IPS DF 19.7 (cell line): ENCODE data around the gene C1QL2.

Experiments
- DNase-seq: peaks from one replicate; pipeline ENCODE4 v3.0.0-alpha.2; 2013; ENCODE audit warnings: low read depth, low spot score

C1QL2 gene

DNA sequence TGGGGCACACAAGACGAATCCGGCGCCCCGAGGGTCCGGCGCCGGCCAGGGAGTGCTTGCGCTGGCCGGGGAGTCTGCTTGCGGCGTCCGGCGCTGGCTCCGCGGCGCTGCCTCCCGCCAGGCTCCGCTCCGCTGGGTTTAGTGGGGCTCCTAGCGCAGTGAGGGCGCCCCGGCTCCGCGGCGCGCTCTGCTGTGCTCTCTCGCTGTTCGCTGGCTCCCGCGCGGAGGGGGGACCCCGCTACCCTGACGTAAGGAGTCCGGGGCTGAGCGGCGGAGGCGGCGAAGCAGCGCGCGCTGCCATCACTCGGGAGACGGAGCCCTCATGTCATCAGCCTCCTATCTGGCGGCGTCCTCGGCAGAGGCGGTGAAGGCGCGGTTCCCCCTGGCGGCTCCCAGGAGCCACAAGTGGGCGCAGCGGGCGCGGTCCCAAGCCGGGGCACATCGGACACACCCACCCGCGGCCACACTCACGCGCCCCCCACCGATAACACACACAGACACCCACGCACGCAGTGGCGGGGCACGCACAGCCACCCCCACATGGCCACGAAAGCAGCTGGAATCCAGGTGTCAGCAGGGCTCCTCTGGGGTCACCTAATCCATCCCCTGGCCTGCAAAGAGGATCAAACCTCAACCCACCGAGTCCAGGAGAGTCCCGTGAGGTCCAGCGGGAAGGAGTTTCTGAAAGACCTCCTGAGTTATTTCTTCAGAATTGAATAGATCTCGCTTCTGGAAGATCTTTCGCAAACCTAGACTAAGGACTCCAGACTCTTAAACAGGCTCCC lies at the start of gene C1QL2:
C1QL2 (minus strand) TSS at position 189 of the 785 bp plus-strand sequence. CDS start 482 bp downstream, outside the sequence.
- DNase-seq, result no peak

DNA sequence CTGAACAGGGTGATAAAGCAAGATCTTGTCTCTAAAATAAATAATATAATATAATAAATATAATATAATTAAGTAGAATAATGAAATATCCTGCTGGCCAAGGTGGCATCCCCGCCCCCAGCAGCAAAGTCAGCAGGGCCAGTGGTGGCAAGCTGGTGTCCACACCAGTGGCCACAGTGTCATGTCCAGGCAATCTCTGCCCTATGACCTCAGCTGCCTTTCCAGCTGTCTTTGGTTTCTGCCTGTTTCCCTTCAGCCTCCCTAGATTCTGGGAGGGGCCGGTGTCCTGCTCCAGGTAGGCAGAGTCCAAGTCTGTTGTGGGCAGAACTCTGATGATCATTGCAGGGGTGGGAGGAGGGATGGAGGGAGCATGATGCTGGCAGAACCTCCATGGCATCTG lies 48.9 kb upstream of the C1QL2 start:
- DNase-seq, result no peak

DNA sequence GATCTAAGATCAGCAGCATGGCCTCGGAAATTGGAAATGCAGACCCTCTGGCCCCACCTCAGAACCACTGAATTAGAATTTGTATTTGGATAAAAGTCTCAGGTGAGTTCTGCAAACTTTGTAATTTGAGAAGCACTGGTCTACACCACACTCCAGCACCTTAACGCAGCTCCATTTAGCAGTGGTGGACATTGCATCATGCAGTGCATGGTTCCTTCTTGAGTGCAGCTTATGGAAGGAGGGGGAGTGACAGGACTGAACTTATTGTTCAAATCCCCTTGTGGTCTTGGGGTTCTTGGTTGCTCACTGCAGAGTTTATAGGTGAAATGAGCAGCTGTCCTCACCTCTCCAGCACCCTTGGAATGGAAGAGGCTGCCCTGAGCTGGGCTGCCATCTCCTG lies 47.6 kb upstream of the C1QL2 start:
- DNase-seq, result no peak

DNA sequence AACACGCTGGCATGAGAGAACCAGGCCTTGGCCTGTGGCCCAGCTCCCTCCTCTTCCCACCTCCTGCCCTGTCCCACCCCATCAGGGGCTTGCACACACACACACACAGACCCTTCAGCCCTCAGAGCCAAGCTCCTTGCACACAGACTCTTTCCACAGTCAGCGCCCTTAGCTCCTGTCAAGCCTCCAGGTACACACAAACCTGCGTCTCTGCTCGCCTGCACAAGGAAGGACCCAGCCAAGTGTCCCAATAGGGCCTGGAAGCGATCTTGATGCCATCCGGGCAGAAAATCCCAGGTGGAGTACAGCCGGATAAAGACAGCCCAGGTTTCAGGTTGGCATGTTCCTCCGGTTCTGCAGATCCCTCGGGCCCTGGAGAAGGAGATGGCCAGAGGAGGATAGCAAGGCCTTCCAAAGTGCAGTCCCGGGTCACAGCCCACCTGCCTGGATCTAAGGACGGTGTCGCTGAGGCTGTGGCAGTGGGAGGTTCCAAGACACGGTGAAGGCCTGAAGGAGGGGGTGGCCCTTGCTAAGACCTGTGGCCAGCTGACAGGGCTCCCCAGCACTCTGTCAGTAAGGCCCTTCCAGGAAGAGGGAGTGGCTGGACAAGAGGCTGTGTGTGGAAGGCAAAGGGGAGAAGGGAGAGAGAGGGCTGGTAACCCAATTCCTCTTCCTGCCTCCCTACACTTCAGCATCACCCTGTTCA lies 46.6 kb upstream of the C1QL2 start:
- no peak for DNase-seq

DNA sequence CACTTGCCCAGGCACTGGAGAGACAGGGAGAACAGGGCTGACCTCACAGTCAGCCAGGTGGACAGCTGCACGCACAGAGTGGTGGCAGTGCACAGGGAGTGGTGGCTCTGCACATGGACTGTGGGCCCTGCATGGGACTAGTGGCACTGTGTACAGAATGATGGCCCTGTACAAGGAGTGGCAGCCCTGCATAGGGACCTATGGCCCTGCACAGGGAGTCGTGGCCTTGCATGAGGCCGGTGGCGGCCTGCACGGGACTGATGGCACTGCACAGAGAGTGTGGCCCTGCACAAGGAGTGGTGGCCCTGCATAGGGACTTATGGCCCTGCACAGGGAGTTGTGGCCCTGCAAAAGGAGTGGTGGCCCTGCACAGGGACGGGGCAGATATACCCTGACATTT lies 46.0 kb upstream of the C1QL2 start:
- no peak for DNase-seq

DNA sequence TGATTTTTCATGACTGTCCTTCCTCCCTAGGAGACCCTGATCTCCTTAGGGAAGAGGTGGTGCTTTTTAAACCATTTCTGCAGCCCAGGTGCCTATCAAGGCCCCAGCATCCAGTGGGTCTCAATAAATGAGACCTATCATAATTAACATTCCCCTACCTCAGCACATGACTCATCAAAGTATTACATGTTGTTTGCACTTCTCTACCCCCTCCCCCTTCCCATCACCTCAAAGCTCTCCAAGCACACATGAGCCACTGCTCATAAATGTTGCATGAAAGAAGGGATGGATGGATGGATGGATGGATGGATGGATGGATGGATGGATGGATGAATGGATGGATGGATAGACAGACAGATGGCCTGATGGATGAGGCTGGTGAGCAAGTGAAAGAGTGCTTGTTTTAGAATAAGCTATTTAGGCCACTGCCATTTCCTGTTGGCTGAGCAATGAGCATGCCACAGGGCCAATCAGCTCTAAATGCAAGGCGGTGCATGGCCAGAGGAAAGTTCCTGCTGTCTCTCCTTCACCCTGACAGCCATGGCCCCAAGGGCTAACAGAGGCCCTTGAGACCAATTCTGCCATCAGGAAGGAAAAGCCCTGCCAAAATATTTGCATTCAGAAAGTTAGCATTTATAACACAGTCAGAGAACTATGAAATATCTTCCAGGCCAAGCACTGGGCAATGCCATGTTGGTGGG lies 44.2 kb upstream of the C1QL2 start:
- no peak for DNase-seq

DNA sequence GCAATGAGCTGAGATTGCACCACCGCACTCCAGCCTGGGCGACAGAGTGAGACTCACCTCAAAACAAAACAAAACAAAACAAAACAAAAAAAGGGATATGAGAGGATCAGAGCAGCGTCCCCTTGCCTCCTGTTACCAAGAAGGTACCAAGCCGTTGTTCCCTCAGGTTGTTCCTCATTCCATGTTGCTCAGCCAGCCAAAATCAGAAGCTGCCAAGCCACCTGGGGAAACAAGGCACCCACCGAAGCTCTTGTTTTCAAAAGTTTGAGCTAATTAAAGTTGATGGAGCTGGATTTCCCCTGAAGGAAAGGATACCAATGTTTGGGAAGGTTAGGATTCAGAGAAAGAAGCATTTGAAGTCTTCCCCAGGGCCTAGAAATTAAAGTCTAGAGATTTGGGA lies 43.3 kb upstream of the C1QL2 start:
- DNase-seq, result no peak

DNA sequence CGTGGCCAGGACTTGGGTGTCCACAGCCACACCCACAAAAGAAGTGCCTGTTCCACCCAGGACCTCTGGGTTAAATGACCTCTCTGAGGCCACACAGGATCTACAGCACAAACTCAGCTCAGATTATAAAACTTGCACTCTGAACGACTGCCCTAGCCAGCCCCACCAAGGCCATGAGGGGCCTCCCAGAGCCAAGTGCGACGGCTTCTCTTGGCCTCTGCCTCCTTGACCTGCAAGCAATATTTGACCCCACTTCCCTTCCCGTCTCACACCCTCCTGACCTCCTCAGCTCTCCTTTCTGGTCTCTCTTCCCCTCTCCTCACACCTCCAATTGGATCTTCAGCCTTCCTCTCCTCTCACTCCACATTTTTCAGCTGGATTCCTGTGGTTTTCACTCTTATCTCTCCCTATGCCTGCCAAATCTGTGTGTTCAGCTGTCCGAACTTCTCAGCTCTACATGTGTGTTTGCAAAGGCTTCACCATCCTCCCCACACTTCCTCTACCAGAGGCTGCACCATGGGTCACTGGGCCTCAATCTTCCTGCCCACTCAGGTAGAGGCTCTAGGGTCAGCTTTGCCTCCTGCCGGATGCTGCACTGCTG lies 39.8 kb upstream of the C1QL2 start:
- no peak for DNase-seq

DNA sequence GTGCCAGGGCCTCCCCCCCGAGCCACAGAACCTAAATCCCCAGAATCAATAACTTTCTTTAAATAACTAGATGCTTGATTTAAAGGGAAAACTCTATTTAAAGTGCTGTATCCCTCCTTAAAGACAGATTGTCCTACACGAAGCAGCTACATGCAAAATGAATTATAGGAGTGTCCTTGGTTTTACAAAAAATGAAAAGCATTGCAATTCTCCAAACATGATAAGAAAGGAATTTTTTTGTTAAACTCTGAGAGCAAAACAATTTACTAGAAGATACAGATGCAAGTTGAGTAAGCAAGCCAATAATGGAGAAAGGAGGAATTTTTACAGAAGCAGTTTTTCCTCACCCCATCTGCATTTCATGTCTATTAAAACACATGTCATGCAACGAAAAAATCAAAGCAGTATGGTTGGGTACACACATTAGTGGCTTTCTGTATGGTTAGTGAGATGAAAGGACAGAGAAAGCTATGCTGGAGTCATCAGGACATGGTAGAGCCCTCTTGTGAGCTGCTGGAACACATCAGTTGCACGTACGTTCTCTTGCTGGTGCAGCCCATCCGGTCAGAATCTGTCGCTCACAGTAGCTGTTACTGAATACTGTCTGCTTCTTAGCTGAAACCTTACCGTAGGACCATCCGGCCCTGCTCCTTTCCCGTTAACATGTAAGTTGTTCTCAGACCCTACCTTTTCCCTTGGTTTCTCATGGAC lies 39.1 kb upstream of the C1QL2 start:
- DNase-seq, result no peak

DNA sequence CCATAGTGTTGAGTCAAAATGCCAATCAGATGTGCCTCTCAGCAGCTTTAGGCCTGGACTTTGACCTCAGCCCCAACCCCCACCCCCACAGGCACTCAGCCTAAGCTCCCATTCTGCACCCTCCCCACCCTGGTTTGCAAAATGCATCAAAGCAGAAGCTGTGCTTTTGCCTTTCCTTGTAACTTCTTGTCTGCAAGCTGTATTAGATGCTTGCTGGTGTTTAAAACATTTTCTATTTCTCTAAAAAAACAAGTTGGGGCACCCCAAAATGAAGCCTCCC lies 38.5 kb upstream of the C1QL2 start:
- DNase-seq, result no peak

DNA sequence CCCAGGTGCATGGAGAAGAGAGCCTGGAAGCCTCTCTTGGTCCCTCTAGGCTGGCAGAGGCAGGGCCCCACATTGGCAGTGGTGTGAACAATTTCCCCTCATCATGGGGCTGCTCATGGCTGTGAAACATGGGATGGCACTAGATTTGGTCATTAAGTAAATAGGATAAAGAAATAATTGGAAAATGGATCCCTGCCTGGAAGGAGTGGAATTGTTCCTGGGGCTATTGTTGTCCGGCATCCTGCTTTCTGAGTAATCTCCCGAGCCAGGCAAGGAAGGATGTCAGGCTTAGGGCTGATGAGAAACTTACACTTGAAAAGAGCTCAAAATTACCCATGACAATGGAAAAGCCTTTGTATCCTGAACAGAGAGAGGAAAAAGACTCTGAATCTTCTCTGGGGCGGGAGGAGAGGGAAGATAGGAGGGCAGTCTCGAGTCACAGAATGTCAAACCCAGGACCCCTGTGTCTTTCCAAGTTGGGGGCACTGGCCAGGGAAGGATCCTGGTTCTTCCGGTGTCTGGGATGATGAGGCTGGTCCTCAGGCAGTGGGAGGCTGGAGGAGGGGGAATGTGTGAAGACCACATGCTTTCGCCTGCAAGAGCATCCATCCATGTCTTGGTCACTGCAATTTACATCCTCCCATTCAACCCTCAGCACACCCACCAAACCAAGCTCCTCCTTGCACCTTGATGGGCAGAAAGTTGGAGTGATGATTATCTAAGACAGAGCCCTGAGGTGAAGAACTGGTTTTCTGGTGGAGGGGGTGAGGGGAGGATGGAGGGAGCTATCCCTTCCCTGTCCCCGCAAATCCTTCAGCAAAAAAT lies 38.0 kb upstream of the C1QL2 start:
- DNase-seq, result no peak

DNA sequence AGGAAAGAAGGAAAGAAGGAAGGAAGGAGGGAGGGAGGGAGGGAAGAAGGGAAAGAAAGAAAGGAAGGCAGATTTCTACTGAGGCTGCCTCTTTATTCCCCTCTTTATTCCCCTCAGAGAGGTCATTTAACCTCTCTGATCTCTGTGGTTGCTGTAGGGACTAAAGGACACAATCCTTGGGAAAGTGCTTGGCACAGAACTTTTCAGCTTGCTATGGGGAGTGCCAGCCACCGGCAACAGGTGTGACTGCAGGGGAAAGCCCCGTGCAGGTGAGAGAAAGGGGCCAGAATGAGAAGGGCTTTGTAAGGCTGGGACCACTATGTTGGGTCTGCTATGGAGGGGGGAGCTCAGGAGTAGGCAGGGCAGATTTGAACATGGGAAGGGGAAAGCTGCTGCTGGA lies 37.3 kb upstream of the C1QL2 start:
- no peak for DNase-seq

DNA sequence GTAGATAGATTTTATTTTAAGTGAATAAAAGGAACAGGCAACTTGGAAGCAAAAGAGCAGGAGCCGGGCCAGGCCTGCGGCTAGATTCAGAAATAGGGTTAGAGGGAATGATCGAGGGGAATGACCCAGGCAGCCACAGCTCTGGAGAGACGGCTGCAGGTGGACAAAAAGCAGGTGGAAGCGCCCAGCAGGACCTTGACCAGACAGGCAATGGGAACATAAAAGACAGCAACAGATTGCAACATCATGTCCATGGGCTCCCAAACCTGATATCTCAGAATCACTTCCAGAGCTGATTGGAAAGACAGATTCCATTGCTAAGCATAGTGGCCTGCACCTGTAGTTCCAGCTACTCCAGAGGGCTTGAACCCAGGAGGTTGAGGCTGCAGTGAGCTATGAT lies 36.5 kb upstream of the C1QL2 start:
- no peak for DNase-seq

DNA sequence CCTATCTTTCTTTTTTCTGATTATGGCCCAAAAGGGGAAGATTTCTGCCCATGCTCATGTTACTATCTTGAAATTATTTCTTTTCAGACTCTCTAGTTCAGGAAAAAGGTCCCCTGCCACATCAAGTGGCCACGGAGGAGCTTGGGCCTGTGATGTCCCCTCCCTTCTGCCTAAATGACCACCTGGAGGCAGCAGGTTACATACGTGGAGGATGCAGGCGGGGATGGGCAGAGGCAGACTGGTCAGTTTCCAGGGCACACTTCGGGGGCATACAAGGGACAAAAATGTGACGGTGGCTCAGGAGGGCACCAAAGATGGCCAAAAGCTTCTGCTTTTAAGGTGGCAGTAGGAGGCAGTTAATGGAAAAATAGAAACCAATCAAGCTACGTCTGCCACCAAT lies 34.3 kb upstream of the C1QL2 start:
- DNase-seq, result no peak

DNA sequence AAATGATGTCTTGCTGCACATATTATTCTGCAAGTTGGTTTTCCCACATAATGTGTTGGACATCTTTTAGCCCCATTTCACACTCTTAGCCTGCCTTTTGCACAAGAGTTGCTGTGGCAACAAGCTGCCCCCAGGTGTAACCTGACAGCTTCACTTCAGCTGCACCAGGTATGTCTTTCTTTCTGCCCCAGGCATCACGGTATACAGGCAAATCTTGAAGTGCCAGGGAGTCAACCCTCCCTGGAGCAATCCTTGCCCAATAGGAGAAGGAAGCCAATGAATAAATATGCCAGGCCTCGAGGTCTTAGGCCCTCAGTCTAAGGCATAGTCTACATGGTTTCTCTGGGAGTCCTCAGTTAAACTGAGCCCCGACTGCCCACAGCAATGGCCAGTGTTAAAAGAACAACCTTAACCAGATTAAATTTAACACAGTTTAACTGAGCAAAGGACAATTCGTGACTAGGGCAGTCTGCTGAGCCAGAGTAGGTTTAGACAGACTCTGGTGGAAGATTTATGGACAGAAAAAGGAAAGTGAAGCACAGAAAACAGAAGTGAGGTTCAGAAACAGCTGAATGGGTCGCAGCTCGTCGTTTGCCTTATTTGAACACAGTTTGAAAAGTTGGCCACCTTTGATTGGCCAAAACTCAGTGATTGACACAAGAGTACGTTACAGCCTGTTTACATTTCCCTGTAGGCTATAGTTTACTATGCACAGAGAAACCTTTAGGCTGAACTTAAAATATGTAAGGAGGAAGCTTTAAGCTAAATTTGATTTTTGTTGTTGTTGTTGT lies 32.0 kb upstream of the C1QL2 start:
- DNase-seq, result no peak

DNA sequence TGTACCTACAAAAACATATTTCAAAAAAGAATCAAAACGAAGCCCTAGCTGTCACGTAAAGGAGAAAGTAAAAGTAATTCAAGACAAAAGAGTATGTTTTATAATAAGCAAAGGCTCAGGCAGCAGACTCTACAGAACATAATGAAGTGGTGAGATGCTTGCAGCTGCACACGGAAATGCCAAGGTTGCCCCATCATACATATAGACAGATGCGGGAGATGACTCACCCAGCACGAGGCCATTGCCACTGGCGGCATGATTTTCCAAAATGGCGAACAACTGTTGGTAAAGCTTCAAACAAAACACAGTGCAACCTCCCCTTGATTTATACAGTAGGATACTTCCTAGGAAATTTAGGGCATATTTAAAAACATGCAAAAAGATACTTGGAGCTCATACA lies 26.0 kb upstream of the C1QL2 start:
- no peak for DNase-seq

DNA sequence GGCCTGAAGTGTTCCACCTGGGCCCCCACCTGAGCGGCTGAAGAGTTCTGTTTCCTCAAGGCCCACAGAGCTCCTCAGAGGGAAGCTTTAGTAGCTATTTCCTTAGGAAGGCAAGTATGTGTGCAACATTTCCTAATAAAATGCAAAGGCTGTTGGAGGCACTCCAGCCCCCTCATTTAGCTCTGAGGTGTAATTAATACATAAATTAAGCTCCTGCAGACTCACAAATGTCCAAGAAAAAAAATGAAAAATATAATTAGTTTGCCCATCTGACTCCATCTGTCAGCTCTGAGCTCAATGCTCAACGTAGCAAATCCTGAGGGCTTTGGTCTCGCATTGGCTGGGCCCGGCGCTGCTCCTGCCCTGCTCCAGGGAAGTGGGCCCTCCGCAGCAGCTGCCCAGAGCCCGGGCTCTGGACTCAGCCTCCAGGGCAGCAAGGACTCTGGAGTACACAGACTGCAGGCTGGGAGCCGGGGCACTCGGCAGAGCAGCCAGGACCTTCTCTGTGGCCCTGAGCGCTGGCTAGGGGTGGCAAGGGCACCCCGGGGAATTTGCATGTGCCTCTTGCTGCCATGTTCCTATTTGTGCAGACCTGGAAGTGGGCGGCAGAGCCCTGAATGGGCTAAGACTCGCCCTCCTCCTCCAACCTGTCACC lies 23.4 kb upstream of the C1QL2 start:
- no peak for DNase-seq

DNA sequence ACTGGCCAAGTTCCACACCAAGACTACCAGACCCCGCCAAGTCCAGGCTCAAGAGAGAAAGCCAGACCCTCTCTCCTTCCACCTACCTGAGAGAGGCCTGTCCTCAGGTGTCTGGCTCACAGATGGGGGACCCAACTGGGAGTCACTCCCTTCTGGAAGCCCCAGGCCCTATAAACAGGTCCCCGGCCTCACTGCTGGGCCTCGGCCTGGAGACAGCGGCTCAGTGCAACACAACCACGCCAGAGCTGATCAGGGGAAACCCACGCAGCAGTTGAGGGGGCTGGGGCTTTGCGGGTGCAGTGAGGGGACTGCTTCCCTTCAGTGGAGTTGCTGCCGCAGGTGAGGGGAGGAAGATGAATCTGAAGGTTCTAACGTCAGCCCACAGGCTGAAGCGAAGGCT lies 22.8 kb upstream of the C1QL2 start:
- no peak for DNase-seq

DNA sequence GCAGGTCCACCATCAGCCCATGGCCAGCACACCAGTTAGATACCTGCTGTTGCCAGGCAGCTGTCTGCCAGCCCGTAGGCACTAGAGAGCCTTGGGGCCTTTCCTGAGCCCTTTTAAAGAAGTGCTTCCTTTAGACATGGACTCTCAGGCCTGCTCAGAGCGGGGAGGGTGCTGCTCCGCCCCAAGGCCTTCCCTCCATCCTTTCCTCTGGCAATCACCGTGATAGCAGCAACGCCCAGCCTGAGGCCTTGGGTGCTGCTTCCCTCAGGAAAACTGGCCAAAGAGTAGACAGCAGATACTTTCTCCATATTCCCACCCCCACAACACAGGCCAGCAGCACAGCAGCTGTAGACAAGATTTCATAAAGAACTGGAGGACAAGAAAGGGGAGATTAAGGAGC lies 22.3 kb upstream of the C1QL2 start:
- no peak for DNase-seq

DNA sequence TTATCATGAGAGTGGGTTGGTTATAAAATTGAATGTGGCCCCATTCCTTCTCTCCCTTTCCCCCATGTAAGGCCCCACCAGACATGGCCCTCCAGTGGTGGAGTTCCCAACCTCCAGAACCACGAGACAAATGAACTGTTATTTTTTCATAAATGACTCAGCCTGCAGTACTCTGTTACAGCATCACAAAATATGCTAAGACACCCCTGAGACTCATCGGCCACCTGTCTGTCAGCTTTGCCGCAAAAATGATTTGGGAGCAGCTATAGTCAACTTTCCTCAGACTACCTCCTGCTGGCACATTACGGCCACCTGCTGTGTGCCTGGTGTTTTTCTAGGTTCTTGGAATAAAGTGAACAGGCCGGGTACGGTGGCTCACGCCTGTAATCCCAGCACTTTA lies 21.4 kb upstream of the C1QL2 start:
- DNase-seq, result no peak
